HG03457 (cell line): Measurements from ENCODE around the gene AGRP.
"Not testable (repeated sequence)": the region's sequence is repeated elsewhere in the genome, so short reads cannot be mapped to it uniquely, and the experiment has no call there.

ENCODE experiments used
- ATAC-seq: cut with Tn5 transposase; IDR thresholded peaks from one replicate; pipeline ENCODE4 v1.9.1; 2021; ENCODE audit warnings: moderate number of reproducible peaks; ENCODE audit not compliant: unreplicated experiment

AGRP gene, protein sequence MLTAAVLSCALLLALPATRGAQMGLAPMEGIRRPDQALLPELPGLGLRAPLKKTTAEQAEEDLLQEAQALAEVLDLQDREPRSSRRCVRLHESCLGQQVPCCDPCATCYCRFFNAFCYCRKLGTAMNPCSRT

DNA sequence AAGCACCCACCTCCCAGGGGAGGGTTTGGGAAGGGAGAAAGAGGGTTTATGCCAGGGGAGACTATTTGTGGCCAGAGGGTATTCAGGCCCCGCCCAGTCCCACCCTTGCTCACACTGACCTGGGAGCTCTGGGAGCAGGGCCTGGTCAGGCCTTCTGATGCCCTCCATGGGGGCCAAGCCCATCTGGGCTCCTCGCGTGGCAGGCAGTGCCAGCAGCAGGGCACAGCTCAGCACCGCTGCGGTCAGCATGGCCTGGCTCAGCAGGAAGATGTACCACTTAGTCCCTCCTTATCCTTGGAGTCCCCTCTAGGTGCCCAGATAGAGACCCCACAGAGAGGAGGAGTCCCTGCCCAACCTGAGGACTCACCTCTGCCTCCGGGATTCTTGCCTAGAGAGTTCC is at the start of gene AGRP:
AGRP (minus strand) TSS at position 398 of the 400 bp plus-strand sequence; CDS start at position 249, 149 bp downstream.
- no peak for ATAC-seq

DNA sequence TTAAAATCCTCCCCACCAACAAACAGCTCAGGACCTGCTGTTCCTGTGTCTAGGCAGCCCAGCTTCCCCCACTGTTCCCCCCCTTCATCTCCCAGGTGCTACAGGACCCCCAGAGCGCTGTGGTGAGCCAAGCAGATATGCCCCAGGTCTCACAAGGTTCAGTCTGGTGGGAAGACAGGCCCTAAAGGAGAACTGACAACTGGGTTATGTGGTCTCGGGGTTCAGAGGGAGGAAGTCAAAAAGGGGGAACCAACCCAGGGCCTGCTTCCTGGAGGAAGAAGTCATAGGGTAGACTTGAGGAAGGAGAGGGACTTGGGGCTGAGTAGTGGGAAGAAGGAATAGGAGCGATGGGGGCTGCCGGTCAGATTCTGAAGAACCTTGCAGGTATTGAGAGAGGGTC is 47.9 kb upstream of the AGRP start:
- no peak for ATAC-seq

DNA sequence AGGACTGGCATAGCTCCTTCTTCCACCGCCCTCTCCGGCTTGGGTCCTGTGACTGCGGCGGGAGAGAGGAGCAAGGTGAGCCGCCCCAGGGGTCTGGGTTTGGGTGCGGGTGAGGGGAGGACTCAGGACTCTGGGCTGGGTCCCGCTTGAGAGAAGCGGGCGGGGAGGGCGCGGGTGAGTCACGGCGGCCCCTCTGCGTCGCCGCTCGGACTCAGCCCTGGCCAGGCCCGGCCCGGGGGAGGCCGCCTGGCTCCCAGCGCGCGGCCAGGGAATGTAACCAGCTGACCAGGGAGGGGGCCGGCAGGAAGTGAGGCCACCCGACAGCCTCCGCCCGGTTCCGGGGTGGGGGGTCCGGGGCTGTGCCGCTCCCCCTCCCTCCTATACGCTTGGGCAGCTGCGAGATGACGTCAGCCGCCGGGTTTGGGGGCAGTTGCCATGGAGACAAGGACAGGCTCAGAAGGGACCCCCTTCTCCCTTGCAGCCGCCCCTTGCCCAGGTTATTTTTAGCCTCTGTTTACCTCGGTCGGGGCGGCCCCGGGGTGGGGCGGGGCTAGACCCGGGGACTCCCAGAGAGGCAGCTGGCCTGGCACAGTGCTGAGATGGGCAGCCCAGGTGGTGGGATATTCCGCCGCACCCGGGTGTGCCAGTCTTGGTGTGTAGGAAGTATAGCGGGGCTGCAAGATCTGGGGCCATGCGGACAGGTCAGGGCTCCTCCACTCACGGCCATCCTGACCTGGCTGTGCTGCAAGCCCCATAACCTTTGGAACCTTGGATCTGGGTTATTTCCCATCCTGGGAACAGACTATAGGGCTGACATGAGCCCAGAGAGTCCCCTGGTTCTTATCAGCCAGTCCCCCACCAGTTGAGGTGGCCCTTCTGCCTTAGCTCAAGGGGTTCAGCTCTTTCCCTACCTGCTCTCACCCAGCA is 46.9 kb upstream of the AGRP start:
- no peak for ATAC-seq

DNA sequence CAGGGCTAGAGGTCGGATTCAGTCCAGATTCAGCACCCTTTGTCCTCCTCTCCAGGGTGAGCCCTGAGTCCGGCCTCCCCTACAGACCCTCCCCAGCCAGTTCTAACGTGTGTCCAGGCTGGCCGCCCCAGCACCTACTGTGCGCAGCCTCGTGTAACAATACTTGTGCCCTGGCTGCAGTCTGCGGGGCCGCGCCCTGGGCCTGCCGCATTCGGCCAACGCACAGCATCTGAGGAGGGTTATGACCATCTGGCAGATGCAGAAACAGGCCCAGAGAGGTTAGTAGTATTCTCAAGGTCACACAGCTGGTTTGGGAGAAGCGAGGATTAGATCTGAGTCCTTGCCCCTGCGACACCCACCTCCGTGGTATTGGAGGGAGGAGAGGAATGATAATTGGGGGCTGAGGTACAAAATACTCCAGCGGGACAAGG is 46.2 kb upstream of the AGRP start:
- ATAC-seq = no peak

DNA sequence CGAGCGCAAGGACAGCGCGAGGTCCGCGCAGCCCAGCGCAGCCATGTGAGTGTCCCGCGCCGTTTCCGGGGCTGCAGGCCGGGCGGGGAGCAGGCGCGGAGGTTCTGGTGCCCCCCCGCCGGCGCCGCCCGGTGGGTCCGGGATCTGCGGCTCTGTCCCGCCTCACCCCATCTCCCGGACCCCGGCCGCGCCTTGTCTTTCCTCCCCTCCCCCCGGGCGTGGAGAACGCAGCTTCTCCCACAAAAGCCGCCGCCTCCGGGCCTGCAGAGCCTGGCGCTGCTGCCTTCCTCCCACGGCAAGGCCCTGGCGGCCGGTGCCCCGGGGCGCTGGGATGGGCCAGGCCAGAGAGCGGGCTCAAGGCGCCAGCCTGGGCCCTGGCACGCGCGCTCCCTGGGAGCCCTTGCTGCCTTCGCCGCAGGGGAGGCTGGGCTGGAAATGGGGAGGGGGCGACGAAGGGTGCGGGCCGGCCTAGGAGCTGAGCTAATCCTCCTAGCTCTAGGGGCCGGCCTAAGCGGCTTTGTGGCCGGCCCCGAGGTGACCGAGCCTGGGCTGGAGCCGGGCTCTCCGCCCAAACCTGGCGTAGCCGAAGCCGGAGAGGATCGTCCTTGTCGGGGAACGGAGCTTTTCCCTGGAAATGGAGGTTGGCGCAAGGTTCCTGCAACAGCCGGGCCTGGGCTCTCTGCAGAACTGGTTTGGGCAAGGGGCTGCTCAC is 45.7 kb upstream of the AGRP start:
- ATAC-seq = no peak

DNA sequence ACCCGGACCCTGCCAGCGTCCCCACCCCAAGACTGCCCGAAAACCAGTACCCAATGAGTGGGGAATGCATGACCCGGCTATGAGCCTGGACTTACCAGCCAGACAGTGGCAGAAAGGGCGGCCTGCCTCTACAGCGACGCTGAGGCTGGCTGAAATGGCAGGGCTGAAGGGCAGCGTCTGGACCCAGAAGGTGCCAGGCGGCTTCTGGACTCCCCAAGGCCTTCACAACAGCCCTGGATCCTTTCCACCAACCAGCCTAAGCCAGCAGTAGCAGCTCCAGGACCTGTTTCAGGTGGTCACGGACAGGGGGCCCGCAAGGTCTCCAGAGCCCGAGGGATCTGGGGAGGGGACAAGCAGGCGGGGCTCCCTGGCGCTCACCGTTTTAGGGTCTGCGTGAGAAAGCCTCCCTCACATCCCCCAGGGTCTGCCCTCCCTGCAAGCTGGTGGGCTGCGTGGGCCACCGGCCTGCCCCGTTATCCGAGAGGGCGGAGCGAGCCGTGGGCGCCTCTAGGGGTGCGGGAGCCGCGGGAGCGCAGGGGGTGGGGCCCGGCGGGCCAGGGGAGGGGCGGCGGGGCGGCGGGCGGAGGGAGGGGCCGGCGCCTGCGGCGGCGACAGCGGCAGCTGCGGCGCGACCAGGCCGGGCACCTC is 45.0 kb upstream of the AGRP start, which contains the start of gene RIPOR1:
RIPOR1 (plus strand) TSS at position 608 of the 648 bp plus-strand sequence. CDS start 9,618 bp downstream, outside the sequence.
- ATAC-seq = no peak

DNA sequence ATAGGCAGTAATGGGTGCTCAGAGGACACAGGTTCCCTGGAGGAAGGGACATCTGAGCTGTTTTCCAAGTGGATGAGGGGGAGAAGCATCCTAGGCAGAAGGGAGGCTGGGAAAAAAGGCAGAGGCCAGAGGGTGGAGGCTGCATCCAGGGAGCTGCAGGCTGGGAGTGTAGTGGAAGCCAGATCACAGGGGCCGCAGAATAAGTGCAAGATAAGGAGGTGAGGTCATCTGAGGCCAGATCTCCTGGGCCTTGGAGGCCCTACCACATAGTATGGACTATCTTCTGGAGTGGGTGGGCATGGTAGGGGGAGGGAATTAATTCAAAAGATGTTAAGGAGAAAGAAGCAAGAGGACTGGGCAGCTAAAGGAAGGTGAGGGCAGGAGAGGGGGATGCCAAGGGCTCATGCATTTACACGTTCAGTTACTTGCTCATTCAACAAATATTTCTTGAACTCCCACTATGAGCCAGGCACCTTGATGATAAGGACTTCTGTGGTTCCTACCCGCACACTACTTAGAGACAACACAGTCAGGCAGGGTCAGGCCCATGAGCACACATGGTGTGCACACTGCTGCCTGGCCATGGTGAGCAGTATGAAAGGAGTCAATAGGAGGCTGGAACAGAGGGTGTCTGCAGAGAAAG is 42.9 kb upstream of the AGRP start:
- ATAC-seq = no peak

DNA sequence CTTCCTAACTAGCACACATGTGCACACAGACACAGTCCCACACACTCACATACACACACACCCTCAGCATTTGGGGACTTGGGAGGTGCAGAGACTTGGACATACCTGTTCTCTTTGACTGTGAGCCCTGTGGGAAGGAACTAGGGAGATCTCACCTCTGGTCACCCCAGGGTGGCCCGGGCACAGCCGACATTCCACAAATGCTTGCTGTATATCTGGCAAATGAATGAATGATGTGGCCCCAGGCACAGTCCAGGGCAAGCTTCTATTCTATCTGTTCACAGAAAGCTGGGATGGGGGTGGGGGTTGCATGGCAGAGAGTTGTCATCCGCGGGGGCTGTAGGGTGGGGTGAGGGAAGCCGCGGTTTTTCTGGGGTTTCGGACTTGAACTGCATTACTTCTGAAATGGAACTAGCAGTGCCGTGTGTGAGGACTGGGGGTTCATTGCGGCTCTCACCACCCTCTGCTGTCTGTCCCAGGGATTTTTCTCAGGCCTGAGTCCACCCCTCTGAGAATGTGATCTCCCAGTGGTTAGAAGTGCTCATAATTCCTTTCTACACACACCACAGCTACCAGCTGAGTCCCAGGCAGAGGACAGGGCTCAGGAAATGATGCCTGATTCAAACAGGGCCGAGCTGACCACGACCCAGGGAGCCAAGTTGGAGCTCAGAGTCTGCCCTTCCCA is 42.0 kb upstream of the AGRP start:
- no peak for ATAC-seq

DNA sequence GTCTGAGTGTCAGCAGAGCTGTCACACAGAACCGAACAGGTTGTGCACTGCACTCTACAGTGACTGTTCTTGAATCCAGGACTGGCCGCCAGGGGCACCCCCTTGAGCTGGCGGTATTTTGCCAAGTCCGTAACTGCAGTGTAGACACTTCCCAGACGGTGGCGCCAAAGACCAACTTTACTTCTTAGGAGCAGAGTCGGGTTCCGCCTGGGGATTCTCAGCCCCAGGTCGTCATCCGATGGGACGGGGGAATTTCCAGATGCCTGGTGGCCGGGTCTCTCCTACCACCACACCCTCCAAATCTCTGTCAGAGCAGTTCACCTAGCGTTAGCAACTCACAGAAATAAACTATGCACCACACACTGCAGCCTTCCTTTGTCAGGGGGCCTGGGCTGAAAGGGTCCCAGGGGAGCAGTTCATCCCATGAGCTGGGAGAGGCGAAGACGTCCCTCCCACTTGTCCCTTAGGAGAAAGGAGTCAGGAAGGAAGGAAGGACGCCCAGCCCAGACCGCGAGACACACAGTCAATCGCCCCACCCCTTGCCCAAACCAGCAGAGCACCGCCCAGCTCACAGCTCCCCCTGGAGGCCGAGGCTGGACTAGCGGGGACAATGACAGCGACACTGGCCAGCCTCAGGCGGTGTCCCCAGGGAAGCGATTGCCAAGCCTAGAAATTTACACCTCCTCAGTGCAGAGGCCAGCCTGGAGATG is 37.9 kb upstream of the AGRP start:
- ATAC-seq = peak; percentile 63

DNA sequence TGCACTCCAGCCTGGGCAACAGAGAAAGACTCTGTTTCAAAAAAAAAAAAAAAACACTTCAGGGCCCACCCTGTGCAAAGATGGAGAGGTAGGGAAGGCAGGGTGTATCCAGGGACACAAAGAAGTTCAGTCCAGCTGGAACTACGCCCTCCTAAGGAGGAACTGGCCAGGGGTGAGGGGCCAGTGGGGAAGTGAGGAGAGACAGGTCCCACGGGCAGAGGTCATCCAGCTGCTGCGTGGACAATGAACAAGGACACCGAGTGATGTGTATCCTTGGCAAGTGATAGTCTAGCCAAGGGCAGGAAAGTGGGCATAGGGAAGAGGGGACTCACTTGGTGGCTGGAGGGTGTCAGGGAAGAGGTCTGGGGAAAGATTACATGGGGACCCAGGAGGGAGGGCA is 35.9 kb upstream of the AGRP start:
- ATAC-seq = no peak

DNA sequence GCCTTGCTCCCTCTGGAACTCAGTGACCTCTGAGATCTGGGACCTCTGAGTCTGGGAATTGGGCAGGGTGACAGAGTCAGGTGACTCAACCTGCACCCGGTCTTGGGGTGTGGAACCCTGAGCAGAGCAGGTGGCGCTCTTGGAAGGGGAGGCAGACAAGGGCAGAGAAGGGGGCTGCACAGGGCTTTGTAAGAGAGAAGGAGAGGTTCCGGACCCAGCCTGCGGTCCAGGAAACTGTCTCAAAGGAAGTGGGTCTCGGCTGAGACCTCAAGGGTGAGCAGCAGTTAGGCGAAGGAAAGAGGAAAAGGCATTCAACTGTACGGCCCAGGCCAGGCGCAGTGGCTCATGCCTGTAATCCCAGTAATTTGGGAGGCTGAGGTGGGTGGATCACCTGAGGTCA is 35.3 kb upstream of the AGRP start:
- ATAC-seq = no peak

DNA sequence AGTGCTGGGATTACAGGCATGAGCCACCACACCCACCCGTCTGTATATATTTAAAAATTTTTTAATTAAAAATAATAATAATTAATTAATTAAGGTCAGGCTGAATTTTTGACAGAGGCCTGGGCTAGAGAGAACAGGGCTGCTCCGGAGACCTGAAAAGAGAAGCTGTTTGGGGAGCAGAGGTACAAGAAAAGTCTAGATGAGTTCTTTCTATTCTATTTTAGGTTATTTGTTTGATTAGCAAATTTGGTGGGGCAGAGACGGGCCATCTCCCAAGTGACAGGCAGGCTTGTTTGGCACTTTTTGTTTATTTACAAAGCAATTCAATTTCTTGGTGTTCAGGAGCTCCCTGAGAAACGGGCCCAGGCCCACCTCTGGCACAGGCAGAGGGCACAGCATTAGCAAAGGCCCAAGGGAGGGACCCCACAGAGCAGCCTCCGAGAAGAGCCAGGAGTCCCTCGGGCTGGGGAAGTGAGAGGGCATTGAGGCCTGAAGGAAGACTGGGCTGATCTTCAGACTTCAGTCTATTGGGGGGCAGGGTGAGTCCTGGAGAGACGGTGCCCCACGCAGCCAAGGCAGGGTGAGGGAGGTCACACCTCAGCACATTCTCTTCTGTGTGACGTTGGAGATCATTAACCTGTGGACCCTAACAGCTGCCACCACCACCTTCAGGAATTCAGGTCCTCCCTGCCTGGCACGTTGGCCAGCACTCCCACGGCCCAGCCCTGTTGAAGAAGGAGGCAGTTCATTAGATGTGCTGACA is 34.5 kb upstream of the AGRP start:
- no peak for ATAC-seq

DNA sequence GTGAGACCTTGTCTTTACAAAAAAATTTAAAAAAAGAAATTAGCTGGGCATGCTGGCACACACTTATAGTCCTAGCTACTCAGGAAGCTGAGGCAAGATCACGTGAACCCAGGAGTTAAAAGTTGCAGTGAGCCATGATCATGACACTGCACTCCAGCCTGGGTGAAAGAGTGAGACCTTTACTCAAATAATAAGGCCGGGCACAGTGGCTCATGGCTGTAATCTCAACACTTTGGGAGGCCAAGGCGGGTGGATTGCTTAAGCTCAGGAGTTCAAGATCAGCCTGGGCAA is 33.8 kb upstream of the AGRP start:
- no peak for ATAC-seq

DNA sequence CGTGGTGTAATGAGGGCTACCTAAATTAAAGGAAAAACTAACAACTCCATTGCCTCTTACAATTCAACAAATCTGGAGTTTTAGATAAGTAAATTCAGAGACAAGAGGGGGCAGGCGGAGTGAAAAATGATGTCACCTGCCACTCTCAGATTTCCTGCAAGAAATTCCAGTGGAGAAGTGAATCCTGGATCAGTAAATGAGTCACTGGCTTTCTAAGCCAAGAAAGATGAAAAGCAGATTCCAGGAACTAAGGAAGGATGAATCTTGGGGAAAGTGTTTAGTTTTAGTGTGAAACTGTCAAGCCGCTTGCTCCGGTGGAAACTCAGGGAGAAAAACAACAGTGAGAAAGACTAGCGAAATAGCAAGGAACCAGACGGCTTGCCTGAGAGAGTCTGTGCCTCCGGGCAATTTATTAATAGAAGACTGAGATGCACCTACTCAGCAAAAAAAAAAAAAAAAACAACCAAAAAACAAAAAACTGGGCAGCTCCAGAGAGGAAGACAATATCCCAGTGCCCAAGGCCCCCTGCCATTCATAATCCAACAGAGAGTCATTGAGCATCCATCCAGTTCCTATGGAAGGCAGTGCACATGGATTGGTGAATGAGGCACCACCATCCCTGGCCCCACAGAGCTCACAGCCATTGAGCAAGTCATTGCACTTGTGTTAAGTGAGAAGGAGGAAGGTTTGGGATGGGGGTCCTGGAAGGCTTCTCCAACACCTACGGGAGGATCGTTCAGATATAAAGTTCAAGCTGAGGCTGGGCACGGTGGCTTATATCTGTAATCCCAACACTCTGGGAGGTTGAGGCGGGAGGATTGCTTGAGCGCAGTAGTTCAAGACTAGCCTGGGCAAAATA is 33.2 kb upstream of the AGRP start:
- no peak for ATAC-seq

DNA sequence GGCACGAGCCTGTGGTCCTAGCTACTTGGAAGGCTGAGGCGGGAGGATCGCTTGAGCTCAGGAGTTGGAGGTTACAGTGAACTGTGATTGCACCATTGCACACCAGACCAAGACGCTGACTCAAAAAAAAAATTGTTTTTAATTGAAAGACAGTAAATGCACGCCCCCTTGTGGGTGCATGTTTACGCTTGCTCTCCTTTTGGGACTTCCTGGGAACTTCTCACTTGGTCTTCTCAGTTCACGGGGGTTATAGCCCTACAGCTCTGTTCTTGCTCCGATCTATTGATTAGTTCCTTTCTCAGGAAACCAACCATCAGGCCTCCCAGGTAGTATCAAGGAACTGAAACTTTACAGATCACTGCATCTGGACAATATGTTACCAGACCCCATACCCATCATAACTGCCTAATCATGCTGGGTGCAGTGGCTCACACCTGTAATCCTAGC is 31.1 kb upstream of the AGRP start:
- ATAC-seq = peak; percentile 38

DNA sequence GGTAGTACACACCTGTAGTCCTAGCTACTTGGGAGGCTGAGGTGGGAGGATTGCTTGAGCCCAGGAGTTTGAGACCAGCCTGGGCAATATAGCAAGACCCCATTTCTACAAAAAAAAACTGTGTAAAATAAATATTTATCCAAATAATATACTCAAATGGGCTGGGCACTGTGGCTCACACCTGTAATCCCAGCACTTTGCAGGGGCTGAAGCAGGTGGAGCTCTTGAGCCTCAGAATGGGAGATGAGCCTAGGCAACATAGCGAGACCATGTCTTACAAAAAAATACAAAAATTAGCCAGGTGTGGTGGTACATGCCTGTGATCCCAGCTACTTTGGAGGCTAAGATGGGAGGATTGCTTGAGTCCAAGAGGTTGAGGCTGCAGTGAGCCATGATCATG is 30.5 kb upstream of the AGRP start:
- ATAC-seq = not testable (repeated sequence)

DNA sequence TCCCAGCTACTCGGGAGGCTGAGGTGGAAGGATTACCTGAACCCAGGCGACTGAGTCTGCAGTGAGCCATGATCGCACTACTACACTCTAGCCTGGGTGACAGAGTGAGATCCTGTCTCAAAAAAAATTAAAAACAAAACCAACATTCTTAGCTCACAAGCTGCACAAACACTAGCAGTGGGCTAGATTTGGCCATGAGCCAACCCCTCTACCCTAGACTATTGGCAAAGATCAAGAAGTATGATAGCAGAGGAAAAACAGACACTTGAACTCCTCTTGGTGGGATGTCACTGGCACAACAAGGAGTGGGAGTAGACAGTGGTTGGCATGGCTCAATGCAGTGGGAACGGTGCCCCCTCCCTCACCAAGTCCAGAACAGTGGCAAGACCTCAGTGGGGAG is 25.7 kb upstream of the AGRP start:
- no peak for ATAC-seq

DNA sequence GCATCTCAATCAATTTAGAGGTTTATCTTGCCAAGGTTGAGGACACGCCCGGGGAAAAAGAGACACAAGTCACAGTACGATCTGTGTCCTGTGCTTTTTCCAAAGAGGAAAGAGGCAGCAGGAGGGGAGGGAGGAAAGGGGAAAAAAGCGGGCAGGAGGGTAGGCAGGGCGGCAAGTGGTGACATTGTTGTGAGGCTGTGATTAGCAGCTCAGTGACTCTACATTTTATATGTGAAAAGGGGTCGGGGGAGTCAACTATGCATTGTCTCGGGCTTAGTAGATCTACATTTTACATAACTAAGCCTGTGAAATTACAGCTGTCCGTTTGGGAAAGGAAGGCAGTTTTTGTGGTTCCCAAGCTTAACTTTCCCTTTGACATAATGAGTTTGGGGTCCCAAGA is 23.1 kb upstream of the AGRP start:
- ATAC-seq = no peak
